Upper lobe of left lung (tissue), 6 donors: ENCODE data around the gene PTCHD1. TPM values are rescaled to one million over a fixed set of nuclear protein-coding genes. Genes with fewer than 3 reads are reported as not detected.

Experiments
- ATAC-seq, 2 donors: fragments of 200-7000 bp; cut with Tn5 transposase; one replicate each; pipeline ENCODE4 v1.9.1; 2022; ENCODE audit warnings: mild to moderate bottlenecking in 2 of 2, moderate library complexity in 2 of 2; ENCODE audit not compliant: low FRiP score in 2 of 2
- DNase-seq, 2 donors: peaks; one replicate each; pipeline ENCODE4 v3.0.0-alpha.2; 2019 to 2020
- H3K27ac ChIP-seq, 4 donors: fragments of 200-600 bp; sonication (generic); one replicate each; pipeline ENCODE4 v1.5.1; 2016 to 2019
- H3K27me3 ChIP-seq, 4 donors: fragments of 200-600 bp; sonication (generic); one replicate each; pipeline ENCODE4 v1.5.1; 2017 to 2019
- H3K36me3 ChIP-seq, 4 donors: fragments of 200-600 bp; sonication (generic); one replicate each; pipeline ENCODE4 v1.5.1; 2016 to 2019
- H3K4me1 ChIP-seq, 4 donors: fragments of 200-600 bp; sonication (generic); one replicate each; pipeline ENCODE4 v1.5.1; 2018 to 2019
- H3K4me3 ChIP-seq, 4 donors: fragments of 200-600 bp; sonication (generic); one replicate each; pipeline ENCODE4 v1.5.1; 2017 to 2019; ENCODE audit warnings: mild to moderate bottlenecking in 2 of 4, moderate library complexity in 1 of 4
- H3K9me3 ChIP-seq, 4 donors: fragments of 200-600 bp; sonication (generic); one replicate each; pipeline ENCODE4 v1.5.1; 2018 to 2019
- EP300 ChIP-seq, 4 donors: sonication (generic); formaldehyde crosslinking; IDR thresholded peaks; one replicate each; pipeline ENCODE4 v1.5.1; 2017; ENCODE audit warnings: antibody characterized with exemption in 4 of 4, control low read depth in 2 of 4
- POLR2A ChIP-seq, 4 donors: fragments of 450-650 bp; IDR thresholded peaks; one replicate each; pipeline ENCODE4 v1.5.1; 2016 to 2017; ENCODE audit warnings: antibody characterized with exemption in 4 of 4, mild to moderate bottlenecking in 2 of 4
- POLR2AphosphoS5 ChIP-seq, 2 donors: sonication (generic); formaldehyde crosslinking; IDR thresholded peaks; one replicate each; pipeline ENCODE4 v1.5.1; 2017; ENCODE audit warnings: antibody characterized with exemption in 2 of 2
- WGBS, 2 donors: methylation state at CpG; one replicate each; pipeline ENCODE4 v1.1.5; 2017 to 2018; 5-methylcytosine and 5-hydroxymethylcytosine counted together
- total RNA-seq, 6 donors: library from RNA; depleted of rRNA in 4 of 6; stranded (reverse); fragments of >200 nt in 4 of 6; gene quantifications; one replicate each; pipeline versions ENCODE4 v1.1.0 to v1.2.1, GENCODE V29; 2016 to 2021
- TF ChIP-seq, protein P1 (sequence below), 6 experiments: fragments of 450-650 bp in 4 of 6; fragments of 200-600 bp in 2 of 6; sonication (generic) in 2 of 6; IDR thresholded peaks; one replicate each; pipeline ENCODE4 v1.5.1; 2016 to 2019; ENCODE audit warnings: antibody characterized with exemption in 6 of 6
- donor health status: DM: no; HTN: no; CAD: no; lungs with moderate emphysema.
- donor health status: DM: no; HTN: yes; CAD: no; lungs with severe emphysema.

Gene PTCHD1
- total RNA-seq, 6 donors from 2014 or later, result 0.61 to 2.2 (median 1.4) TPM

GRCh38 chrX:23386726-23387125 is 52.1 kb downstream of the PTCHD1 start:
- no peak for DNase-seq
- Histone ChIP-seq H3K27ac (no peak overlapping the region), H3K4me3 (no peak overlapping the region), H3K4me1 (no peaks in the 10 kb centered on the region), H3K9me3 (no peaks in the 10 kb centered on the region), H3K27me3 (no peaks in the 10 kb centered on the region), H3K36me3 (no peaks in the 10 kb centered on the region)
- no peak for TF ChIP-seq POLR2AphosphoS5 (IDR thresholded peaks at IDR 0.05)
- TF ChIP-seq POLR2A (IDR thresholded peaks at IDR 0.05), result no peak
- TF ChIP-seq EP300 (IDR thresholded peaks at IDR 0.05), result no peak
- TF ChIP-seq, protein P1, sequence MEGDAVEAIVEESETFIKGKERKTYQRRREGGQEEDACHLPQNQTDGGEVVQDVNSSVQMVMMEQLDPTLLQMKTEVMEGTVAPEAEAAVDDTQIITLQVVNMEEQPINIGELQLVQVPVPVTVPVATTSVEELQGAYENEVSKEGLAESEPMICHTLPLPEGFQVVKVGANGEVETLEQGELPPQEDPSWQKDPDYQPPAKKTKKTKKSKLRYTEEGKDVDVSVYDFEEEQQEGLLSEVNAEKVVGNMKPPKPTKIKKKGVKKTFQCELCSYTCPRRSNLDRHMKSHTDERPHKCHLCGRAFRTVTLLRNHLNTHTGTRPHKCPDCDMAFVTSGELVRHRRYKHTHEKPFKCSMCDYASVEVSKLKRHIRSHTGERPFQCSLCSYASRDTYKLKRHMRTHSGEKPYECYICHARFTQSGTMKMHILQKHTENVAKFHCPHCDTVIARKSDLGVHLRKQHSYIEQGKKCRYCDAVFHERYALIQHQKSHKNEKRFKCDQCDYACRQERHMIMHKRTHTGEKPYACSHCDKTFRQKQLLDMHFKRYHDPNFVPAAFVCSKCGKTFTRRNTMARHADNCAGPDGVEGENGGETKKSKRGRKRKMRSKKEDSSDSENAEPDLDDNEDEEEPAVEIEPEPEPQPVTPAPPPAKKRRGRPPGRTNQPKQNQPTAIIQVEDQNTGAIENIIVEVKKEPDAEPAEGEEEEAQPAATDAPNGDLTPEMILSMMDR (IDR thresholded peaks at IDR 0.05), result no peak
- WGBS, 2 donors, result 47 to 66% methylated on average over 5 of the region's 5 CpGs
- ATAC-seq, result no peak

- Histone ChIP-seq H3K9me3 (no peaks in the 10 kb centered on the region), H3K27ac (no peak overlapping the region), H3K27me3 (no peaks in the 10 kb centered on the region), H3K36me3 (no peaks in the 10 kb centered on the region), H3K4me1 (no peaks in the 10 kb centered on the region), H3K4me3 (no peak overlapping the region)
- ATAC-seq, result no peak
- TF ChIP-seq POLR2A (IDR thresholded peaks at IDR 0.05) (no peak), POLR2AphosphoS5 (IDR thresholded peaks at IDR 0.05) (no peak), EP300 (IDR thresholded peaks at IDR 0.05) (no peak)
- TF ChIP-seq, protein P1 (IDR thresholded peaks at IDR 0.05), result no peak
- no peak for DNase-seq
- WGBS, 2 donors, result 78 to 79% methylated on average over 5 to 6 of the region's 6 CpGs
Observed at GRCh38 chrX:23387550-23388184, 53.0 kb downstream of the PTCHD1 start.

GRCh38 chrX:23389196-23389792 is 54.6 kb downstream of the PTCHD1 start:
- H3K4me1 ChIP-seq, result no peaks in the 10 kb centered on the region
- 57 to 62% methylated on average over 5 to 8 of the region's 8 CpGs for WGBS, 2 donors
- no peaks in the 10 kb centered on the region for H3K36me3 ChIP-seq
- no peak overlapping the region for H3K4me3 ChIP-seq
- ATAC-seq, result peak; percentile 52 to 91
- H3K27ac ChIP-seq, result peak overlapping the region in 1 of 4 donors; percentile 14
- DNase-seq, result peak in 1 of 2 donors; percentile 72
- TF ChIP-seq EP300 (IDR thresholded peaks at IDR 0.05) (peak in 2 of 4 donors; percentile 5 to 10), POLR2AphosphoS5 (IDR thresholded peaks at IDR 0.05) (no peak), POLR2A (IDR thresholded peaks at IDR 0.05) (no peak)
- TF ChIP-seq, protein P1 (IDR thresholded peaks at IDR 0.05), result no peak
- no peaks in the 10 kb centered on the region for H3K27me3 ChIP-seq
- H3K9me3 ChIP-seq, result no peaks in the 10 kb centered on the region

GRCh38 chrX:23390979-23391378 is 56.3 kb downstream of the PTCHD1 start:
- Histone ChIP-seq H3K4me3 (no peak overlapping the region), H3K36me3 (no peaks in the 10 kb centered on the region), H3K27ac (no peak overlapping the region), H3K27me3 (no peaks in the 10 kb centered on the region), H3K9me3 (no peaks in the 10 kb centered on the region), H3K4me1 (no peaks in the 10 kb centered on the region)
- no peak for ATAC-seq
- no peak for DNase-seq
- WGBS, 2 donors, result 89 to 91% methylated on average over 11 of the region's 11 CpGs
- TF ChIP-seq POLR2A (IDR thresholded peaks at IDR 0.05) (no peak), POLR2AphosphoS5 (IDR thresholded peaks at IDR 0.05) (no peak), EP300 (IDR thresholded peaks at IDR 0.05) (no peak)
- TF ChIP-seq, protein P1 (IDR thresholded peaks at IDR 0.05), result no peak

DNA sequence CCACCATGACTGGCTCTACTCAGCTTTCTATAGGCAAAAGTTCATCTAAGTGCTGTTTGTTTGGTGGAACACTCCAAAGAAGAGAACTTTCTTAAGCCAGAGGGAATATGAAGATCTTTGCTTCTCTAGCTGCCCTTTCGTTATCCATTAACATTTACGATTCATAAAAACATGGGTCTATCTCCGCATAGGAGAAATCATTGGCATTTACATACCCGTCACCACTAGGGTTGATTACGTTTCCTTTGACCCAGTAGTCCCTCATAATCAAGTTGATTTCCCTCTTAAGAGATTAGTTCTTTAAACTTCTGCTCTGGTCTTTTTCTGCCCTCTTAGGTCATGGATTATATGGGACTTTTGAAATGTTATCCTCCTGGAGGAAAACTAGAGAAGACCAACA is 57.5 kb downstream of the PTCHD1 start:
- Histone ChIP-seq H3K4me3 (no peak overlapping the region), H3K36me3 (no peaks in the 10 kb centered on the region), H3K9me3 (no peaks in the 10 kb centered on the region), H3K27me3 (no peaks in the 10 kb centered on the region), H3K27ac (no peak overlapping the region), H3K4me1 (no peaks in the 10 kb centered on the region)
- no peak for DNase-seq
- WGBS, 2 donors, result 84 to 95% methylated on average over 5 of the region's 5 CpGs
- ATAC-seq, result no peak
- TF ChIP-seq POLR2A (IDR thresholded peaks at IDR 0.05), result no peak
- TF ChIP-seq, protein P1 (IDR thresholded peaks at IDR 0.05), result no peak
